GM21786 (cell line): ENCODE data around the gene PTOV1.

ENCODE experiments used
- ATAC-seq: cut with Tn5 transposase; IDR thresholded peaks from one replicate; pipeline ENCODE4 v1.9.1; 2021; ENCODE audit not compliant: unreplicated experiment

Gene PTOV1

DNA sequence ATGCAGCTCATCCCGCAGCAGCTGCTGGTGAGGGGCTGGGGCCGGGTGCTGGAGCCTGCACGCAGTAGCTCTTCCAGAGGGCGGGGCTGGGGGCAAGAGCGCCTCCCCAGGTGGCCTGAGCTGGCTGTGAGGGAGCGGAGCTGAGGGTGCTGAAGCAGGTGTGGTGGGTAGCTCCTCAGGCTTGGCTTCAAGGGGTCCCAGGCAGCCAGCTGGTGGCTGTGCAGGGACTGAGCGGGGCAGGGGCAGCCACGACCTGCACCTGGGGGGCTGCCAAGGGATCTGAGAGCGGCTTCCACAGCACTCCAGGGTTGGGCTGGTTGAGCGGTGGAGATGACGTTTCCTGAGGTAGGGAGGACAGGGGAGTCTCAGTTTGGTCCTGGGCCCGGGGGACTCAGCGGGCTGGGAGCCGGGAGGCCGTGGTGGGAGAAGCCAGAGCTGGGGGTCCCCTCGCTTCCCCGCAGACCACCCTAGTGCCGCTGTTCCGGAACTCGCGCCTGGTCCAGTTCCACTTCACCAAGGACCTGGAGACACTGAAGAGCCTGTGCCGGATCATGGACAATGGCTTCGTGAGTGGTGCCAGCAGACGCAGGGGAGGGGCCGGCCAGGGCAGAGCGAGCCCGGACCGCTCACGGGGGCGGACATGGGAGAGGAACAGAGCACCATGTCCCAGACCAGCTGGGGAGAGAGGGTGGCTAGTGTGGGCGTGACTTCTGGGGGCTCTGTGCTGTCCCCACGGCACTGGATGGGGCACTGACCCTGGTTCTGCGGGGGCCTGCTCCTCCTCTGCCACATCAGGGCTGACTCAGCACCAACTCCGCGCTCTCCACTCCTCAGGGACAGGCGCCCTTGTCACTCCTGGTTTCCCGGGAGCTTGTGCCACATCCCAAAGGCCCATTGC lies 7.4 kb downstream of the PTOV1 start:
- no peak for ATAC-seq

DNA sequence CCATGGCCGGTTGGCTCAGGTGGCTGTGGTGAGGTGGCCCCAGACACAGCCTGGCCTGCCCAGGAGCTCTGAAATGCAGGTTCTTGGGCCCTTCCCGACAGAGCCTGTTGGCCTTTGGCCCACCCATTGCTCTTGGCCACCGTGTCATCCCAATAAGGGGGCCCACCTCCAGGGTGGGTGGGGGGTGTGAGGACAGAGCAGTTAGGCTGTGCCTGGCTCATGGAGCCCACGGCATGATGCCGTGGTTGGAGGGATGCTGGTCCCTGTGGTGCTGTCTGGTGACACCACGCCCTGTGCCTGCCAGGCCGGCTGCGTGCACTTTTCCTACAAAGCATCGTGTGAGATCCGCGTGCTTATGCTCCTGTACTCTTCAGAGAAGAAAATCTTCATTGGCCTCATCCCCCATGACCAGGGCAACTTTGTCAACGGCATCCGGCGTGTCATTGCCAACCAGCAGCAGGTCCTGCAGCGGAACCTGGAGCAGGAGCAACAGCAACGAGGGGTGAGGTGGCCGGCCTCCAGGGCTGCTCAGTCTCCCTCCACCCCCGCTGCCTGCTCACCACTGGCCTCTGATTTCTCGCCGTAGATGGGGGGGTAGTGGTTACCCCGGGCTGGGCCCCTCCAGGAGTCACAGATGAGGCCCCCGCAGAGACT lies 8.8 kb downstream of the PTOV1 start:
- ATAC-seq = no peak

DNA sequence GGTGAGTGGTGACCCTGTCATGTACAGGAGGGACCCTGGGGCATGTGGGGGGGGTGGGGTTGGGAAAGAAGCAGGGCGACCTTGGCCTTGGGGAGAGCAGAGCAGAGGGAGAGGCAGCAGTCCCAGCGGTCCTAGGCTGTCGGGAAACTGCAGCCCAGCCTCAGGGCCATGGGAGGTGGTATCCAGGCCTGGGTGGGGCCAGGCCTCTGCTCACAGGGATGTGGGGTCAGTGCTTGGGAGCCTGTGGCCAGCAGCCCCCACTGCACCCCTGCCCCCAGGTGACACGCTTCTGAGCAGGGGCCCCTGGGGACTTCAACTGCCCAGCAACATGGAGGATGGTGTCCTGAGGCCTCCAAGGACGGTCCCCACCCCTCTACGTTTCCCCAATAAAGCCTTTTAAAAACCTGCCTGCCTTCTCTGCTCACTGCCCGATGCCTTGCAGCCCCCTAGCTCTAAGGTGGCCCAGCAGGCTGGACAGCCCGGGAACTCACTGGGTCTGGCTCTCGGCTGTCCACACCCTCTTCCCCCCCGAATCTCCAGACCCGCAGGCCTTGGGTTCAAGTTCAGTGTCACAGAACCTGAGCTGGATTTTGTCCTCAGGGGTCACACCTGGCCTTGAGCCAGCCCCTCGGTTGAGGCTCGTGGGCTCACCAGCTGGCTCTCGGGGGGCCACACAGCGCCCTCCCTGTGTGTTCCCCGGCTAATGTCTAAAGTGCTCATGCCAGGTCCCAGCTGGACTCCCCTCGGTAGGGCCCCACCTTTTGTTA lies 9.6 kb downstream of the PTOV1 start:
- no peak for ATAC-seq

DNA sequence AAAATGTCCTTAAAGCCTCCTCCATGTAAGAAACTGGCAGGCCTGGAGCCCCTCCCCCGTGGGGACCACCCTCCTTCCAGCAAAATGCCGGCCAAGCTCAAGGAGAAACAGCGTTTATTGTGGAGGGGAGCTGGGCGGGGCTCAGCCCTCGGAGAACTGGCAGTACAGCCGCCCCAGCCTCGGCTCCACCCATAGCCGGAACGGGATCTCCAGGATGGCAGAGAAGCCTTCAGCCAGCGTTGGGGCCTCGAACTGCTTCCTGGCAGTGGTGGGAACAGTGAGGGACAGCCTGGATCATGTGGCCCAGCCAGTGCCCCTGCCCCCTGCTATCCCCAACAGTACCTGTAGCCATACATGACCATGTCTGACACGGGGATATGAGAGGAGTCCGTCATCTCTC lies 10.1 kb downstream of the PTOV1 start:
- no peak for ATAC-seq

DNA sequence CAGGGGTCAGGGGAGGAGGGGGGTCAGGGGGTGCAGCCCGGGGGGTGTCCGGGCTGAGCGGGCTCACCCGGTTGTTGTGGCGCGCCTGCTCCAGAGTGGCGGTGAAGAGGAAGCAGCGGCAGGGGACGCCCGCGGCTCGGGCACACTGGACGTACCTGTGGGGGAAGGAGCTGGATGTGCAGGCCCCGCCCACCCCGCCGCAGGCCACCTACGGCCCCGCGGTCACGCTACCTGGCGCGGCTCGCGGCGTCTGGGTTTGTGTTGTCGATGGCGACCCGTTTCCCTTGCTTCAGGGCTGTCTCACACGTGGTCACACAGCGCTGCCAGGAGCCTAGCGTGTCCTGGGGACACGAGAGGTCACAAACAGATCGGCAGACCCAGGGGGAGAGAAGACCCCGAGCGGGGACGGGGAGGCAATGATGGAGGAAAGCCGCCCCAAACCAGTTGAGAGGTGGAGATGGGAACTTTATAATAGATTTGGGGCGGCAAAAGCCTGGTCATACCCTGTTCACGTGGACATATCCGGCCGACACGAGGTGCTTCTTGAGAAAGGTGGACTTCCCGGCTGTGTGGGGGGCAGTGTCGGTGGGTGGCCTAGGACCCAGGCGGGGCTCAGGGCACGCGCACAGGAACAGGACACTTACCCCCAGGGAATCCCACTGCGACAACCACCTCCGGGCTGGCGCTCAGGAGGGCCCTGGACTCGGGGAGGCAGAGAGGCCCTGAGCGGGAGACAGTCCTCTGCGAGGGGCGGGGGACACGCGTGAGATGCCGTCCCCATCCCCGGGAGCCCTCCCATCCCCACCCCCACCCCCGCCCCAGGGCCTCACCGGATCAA lies 10.8 kb downstream of the PTOV1 start:
- ATAC-seq = no peak

DNA sequence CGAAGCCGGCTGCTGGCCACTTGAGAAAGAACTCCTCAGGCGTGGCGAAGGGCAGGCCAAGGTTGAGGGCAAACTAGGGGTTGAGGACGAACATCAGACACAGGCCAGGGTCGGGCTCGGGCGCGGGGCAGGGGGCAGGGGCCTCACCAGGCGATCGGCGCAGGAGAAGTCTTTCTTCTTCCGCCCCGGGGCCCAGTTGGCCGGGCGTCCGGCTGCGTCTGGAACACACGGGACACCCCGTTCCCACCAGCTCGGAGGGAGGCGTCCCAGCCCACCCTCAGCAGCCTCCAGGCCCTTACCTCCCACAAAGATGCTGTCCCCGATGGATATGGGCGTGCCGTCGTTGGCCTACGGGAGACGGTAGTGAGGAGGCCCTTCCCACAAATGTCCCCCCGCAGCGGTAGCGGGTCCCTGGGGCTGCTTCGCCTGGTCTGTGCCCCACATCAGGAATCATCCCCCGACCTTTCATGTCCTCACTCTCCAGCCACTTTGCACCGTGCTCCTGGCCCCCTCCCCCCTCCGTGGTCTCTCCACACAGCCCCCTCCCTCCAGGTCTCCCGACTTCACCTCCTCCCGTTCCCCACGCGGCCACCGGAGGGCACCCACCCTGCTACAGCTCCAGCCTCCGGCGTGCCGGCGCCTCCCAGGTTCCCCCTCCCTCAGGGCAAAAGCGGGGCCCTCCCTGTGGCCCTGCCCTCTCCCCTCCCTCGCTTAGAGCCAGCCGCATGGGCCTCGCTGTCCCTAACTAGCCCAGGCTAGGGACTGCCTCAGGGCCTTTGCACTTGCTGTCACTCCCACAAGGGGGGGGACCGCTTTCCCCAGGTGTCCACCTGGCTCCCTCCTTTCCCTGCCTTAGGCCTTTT lies 11.7 kb downstream of the PTOV1 start:
- ATAC-seq = no peak

DNA sequence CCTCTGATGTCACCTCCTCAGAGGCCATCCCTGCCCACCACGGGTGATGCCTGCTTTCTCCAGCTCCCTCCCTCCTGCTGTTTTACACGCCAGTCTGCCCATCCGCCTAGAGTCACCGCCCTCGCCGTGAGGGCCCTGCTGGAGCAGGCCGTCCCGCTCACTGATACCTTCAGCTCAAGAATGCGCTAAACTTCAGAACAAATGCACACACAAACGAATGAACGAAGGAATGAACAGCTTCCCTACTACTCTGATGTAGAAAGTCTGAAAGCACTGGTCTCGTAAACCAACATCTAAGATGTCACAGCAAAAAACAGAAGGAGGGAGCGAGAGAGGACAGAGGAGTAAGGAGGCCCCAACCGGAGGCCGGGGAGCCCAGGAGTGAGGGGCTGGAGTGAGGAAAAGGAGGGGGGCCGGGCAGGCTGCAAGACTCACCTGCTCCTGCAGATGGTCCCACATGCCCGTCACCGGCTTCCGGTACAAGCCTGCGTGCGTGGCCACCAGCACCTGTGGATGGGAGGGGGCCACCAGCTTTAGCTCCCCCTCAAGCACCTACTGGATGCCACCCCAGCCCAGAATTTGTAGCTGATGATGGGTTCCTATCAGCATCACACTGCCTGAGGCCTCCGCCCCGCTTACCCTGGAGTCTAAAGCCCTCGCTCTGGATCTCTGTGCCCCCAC lies 12.4 kb downstream of the PTOV1 start:
- ATAC-seq = no peak

DNA sequence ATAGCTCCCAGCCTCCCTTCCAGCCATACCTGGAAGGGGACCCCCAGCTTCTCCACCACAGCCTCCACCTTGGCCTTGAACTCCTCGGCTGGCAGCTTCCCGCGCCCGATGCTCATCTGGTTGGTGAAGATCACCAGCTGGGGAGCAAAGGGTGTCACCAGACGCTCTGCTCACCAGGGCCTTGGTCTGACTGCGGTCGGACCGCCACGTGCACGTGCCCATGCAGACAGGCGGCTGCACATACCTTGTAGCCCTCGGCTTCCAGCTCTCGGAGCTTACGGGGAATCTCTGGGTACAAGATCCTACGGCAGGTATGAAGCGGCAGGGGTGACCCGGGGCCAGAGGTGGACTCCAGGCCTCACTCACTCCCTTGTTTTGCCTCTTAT lies 13.0 kb downstream of the PTOV1 start:
- no peak for ATAC-seq

DNA sequence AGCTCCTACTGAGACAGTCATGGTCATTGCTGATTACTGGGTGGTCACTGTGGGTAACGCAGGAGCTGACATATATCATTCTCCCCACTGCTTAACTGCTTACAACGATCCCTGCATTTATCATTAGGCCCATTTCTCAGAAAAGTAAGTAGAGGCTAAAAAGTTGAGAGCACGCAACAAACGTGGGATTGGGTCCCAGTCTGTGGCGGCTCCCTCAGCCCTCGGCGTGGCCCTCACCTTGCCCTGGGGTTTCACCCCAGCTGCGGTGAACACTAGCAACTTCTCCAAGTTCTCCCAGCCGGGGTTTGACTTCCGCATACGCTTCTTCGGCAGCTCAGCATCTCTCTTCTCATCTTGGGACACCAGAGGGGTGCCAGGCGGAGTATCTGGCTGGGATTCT lies 13.9 kb downstream of the PTOV1 start:
- no peak for ATAC-seq

DNA sequence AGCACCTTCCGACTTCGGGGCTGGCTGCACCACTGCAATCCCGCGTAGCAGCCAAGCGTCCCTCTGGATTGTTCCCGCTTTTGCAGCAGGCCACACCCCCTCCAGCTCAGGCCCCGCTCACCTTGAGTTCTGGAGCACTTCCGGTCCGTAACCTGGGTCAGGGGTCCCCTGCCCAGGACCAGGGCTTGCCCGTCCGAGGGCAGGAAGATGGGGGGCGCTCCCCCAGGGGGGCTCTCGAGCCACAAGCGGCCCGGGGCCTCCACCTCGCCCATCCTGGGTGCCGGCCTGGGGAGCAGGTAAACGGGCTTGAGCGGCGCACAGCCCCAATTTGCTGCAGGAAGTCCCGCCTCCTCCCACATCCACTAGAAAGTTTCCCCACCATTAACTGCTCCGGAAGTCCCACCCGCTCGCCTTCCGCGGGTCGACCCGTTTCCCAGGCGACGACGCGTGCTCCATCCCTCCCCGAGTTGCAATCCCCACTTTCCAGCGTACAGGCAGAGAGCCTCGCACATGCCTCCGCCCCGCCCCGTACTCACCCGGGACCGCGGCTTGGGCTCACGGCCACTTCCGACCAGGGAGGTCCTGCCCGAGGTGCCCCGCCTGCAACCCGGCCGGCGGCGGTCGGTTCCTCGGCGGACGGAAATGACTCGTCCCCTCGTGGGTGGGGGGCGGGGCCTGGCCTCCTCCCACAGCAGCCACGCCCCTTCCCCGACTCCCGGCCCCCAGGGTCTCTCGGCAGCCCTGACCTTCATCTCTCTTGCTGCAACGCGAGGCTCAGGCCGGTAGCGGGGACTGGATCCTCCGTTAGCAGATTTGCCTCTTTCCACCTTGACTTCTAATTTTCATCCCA lies 16.2 kb downstream of the PTOV1 start, which contains the start of gene PNKP:
Gene PNKP (minus strand): TSS at position 644 of the 850 bp plus-strand sequence. CDS start 372 bp downstream, at position 272.
- ATAC-seq = peak; percentile 35

DNA sequence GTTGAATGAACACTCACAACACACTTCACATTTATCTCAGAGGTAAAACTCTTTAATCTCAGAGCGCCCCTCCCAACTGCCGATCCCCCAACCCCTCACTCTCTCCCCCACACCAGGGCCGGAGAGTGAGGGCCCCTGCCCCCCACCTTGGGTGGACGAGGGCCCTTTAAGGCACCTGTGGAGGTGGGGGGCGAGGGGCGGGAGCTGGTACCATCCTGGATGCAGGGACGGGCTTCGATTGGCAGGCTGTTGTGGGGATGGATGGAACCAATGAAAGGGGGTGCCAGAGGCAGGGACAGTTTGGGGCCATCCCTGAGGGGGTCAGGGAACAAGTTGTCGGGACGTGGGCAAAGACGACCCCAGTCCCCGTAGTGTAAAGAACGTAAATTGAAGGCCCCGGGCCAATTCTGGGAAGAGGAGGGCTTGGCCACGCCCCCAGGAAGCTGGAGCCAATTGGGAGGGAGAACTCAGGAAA lies 18.1 kb downstream of the PTOV1 start:
- peak; percentile 2 for ATAC-seq

DNA sequence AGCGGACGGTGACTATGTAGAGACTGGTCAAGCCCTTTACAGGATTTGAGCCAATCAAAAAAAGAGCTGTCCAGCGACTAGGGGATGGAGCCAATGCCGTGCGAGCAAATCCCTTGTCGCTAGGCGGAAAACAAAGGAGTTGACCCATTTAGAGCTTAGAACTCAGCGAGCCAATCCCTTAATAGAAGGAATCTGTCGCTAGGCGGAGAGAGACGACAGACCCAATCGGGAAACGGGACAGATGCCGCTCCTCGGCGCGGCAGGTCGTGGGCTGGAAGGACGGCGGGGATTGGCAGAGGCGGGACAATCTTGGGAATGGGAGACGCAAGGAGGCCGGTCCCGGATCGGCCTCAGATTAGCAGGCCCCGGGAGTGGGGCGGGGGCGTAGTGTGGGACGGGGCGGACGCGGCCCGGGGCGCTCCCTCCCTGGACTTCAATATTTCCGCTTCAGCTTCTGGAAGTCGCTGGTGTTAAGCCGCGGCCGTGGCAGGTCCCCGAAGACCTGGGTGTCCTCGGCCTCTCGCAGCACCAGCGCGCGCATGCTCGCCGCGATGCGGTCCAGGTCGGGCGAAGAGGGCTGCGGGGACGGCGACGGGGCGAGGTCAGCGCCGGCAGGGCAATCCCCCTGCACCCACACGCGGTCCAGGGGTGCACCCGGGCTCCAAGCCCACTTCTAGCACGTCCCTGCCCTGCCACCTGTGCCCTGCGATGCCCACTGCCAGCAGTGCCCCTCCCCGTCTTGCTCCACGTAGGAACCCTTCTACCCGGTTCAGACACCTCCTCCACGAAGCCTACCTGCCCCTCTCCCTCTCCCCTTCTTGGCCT lies 18.7 kb downstream of the PTOV1 start:
- peak; percentile 72 for ATAC-seq

DNA sequence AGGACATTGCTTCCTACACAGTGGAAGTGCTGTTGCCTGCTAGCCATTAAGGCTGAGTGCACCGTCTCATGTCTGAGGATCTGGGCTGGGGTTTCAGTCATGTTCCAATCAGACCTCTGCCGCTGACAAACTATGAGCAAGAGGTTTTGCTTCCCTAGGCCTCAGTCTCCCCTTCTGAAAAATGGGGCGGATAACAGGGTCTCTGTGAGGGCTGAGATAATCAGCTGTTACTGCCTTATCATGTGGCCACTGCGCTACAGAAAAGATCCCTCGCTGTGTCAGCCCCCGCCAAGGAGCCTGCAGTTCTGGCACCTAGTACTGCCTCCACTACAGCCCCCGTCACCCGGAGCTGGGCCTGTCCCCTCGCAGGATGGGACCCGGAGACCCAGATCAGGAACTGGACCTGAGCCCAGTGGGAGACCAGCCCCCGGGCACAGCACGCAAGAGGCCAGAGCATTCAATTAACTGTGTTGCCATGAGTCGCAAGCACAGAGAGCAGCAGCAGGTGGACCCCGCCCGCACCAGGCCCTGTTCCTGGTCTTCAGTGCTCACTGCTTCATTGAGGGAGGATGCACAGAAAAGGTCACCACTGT lies 19.4 kb downstream of the PTOV1 start:
- no peak for ATAC-seq

DNA sequence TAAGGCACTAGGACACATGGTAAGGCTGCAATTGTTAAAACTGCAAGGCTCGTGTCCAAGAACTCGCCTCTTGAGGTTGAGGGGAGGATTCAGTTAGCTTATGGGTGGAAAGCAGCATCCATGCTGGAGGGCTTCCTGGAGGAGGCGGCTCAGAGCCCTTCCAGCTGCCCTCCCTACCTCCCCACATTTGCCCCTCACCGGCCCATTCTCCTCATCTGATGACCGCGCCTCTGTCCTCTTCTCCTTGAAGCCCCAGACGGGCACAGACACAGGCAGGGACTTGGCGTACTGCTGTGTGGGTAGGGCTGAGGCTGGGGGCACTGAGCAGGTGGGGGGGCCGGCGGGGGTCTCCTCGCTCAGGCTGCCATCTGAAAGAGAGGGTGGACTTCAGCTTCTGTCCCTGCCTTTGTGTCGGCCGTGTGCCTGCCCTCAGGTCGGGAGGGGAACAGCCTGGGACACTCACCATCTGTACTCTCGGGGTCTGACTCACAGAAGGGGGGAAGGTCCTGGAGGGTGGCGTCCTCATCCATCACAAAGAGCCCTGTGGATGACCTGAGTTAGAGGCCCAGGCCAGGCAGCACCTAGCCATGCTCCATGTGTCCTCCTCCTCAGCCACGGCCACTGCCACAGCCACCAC lies 20.5 kb downstream of the PTOV1 start:
- no peak for ATAC-seq

DNA sequence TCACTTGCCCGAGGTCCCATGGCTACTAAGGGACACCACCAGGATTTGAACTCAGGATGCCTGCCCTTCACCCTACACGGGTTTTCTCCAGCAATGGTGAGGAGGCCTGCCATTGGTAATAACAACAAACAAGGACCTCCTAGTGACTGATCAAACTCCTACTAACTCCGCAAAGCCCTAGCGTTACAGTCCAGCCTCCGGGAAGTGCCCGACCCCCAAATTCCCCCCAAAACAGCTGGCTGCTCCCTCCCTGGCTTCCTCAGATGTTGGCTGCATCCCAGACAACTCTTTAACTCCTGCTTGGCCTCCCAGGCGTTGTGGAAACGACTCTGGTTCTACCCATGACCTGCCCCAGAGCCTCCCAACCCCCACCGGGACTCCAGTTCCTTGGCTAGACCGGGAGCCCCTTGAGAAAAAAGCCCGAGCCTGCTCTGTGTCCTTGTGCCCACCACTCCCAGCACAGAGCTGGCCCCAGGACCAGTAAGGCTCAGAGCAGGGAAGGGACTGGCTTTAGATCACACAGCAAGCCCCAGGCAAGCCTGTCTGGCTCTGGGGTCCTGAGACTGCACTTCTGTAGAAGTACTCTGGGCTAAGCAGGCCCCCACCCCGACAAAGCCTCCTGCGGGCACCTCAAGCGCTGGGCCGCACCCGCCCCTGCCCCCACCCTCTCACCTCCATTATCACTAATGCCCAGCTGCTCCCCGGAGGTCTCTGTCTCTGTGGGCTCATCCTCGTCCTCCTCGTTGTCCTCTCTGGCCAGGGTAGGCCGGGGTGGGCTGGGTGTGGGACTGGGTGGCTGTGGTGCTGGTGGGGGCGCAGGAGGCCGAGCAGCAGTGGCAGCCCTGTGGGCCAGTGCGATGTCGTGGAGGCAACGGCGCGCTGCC lies 21.5 kb downstream of the PTOV1 start:
- no peak for ATAC-seq
